ENCODE results near the gene CNNM2.
"Not testable (repeated sequence)": the region's sequence is repeated elsewhere in the genome, so short reads cannot be mapped to it uniquely, and the experiment has no call there.

Gene CNNM2

DNA sequence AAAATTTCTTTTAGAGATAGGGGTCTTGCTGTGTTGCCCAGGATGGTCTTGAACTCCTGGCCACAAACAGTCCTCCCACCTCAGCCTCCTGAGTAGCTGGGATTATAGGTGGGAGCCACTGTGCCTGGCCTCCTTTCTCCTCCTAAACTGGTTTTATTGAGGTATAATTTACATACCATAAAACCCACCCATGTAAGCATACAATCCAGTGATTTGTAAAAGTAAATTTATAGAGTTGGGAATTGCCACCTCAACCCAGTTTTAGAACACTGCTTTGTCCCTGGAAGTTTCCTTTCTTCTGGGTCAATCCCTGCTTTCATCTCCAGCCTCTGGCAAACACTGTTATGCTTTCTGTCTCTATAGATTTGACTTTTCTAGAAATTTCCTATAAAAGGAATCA is 49.0 kb downstream of the CNNM2 start:
- no peak for DNase-seq (ENCODE audit: low read depth in 2 of 2)

DNA sequence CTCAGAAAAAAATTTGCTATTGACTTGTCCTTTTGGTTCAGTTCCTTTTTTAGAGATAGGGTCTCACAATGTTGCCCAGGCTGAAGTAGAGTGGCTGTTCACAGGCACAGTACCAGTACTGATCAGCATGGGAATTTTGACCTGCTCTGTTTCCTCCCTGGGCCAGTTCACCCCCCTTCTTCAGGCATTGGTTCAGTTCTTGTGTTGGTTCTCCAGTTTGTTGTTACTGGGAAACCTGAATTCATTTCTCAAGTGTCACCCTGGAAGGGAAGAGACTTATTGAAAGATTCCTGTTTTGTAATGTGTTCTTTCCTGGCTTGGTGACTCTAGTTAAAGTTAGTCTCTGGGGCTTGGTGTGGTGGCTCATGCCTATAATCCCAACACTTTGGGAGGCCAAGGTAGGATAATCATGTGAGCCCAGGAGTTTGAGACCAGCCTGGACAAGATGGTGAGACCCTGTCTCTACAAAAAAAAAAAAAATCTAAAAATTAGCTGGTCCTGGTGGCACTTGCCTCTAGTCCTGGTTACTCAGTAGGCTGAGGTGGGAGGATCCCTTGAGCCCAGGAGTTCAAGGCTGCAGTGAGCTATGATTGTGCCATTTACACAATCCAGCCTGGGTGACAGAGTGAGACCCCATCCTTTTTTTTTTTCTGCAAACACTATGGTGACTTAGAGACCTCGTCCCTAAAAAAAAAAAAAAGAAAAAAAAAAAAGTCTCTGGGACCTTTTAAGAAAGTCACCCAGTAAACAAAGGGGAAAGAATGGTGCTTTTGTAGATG is 52.7 kb downstream of the CNNM2 start:
- no peak for DNase-seq (ENCODE audit: low read depth in 2 of 2)

DNA sequence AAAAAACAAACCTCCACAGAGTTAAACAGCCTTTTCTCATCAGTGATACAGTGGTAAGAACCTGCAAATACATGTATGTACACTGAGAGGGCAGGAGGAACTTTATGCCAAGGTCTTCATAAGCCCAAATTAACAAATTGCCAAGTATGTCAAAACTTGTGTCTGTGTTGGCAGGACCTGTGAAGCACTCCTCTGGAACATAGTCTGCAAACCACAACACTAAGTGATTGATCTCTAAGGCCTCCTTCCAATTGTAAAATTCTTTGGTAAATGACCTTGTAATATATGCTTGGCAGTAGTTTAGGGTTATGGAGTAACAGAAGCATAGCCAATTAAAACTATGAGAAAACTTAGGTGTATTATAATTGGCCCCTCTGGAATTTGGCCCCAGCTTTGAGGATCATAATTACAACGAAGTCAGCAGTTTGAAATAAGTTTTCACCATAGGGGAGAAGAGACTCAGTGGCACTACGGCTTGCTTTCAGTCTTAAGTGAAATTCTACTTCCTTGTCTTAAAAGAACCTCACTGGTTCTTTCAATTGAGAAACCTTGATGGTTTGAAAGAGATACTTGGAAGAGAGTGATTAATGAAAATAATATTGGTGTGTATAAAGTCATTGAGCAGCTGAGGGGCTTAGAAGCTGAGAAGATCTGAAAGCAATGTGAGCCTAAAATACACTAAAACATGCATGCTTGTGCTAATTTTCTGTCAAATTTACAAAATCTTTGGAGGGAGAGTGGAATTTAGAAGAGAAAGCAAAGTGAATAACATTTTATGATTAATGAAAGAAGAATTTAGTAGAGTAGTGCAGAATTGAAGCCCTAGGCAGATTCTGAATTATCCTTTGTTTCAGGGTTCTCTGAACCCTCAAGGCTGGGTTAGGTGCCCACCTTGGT is 57.6 kb downstream of the CNNM2 start:
- DNase-seq (ENCODE audit: low read depth in 2 of 2), result no peak

DNA sequence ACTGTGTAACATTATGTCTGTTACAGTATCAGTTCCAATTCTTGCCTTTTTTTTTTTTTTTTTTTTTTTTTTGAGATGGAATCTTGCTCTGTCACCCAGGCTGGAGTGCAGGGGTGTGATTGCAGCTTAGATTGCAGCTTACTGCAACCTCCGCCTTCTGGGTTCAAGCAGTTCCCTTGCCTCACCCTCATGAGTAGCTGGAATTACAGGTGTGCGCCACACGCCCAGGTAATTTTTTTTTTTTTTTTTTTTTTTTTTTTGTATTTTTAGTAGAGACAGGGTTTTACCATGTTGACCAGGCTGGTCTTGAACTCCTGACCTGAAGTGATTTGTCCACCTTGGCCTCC is 58.3 kb downstream of the CNNM2 start:
- DNase-seq (ENCODE audit: low read depth in 2 of 2), result not testable (repeated sequence)

DNA sequence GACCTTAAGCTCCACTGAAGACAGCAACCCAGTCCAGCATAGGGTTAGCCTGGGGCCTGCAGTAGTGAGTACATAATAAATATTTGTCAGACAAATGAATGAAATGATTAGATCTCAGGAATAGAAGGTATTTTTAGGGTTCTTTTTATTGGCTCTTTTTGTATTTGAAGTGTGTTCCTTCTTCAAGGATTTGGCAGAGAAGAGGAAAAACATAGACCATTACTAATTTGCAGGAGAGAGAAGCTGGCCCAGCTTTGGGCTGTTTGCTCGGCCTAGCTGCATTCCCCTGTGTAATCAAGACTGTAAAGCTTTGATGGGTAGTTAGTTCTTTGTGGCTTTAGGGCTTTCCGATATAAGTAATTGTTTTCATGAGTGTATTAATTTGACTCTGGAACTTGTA is 64.2 kb downstream of the CNNM2 start:
- no peak for DNase-seq (ENCODE audit: low read depth in 2 of 2)

DNA sequence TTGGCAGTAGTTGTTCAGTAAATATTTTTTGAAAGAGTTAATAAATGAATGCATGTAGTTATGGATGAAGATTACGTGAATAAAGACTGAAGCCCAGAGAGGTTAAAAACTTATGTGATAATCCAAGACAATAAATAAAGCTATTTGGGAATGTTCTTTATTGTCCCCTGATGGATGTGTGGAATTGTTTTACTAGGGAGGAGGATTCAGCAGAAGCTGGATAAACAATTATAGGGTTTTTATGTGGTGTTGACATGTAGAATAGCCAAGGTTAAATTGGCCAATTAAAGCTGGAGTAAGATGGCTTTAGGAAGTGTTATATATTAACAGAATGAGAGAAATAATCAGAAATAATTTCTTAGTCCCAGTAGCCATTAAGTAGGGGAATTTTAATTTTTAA is 66.0 kb downstream of the CNNM2 start:
- no peak for DNase-seq (ENCODE audit: low read depth in 2 of 2)

DNA sequence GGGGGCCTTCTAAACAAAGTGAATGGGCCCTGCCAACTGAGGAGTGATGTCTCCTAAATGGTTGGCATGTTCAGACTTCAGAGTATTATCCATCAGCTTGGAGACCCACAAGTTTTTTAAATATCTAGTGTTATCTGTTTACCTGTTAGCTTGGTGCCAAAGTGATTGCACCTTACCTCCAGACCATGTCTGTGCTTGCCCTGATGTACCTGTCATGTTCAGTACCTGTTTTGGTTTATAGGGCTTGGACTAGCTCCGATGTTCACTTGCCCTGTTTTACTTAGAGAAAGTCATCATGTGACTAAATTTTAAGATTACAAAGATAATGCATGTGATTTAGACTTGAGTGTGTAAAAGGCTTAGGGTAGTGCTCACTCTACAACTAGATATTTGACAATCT is 67.7 kb downstream of the CNNM2 start:
- no peak for DNase-seq (ENCODE audit: low read depth in 2 of 2)

DNA sequence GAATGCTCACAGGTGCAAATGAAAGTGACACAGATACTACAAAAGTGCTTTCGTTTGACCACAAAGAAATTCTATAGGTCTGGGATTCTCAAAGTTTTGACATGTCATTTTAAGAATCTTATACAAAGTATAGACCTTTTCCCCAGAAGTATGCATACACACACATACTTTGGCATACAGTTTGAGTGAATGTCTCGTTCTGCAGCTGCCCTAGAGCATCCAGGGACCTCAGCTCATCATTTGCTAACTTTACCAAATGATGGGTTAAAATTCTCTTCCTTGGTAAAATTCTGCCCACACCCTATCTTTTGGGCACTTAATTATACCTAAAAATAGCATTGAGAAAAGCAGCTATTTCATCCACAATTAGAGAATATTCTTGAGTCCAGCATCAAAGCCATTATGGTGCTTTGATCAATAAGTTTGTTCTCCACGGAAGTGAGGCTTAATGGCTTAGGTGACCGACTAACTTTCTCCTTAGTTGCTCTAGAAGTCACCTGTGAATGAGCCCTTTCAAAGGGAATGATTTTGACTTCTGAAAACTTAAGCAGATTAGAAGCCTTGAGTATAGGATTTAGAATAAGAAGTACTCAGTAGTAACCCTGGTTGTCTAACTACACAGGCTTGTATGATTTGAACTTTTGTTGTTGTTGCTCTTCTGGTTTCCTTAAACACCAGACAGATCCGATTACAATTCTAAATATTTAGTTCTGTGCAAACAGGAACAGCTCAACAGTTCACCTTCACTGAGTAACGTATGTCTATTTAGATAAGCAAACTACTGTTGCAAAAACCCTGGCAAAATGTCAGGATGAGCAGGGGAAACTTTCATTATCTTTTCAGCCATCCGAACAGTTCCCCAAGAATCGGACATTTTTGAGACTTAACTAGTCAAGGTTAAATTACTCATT is 70.6 kb downstream of the CNNM2 start:
- no peak for DNase-seq (ENCODE audit: low read depth in 2 of 2)

DNA sequence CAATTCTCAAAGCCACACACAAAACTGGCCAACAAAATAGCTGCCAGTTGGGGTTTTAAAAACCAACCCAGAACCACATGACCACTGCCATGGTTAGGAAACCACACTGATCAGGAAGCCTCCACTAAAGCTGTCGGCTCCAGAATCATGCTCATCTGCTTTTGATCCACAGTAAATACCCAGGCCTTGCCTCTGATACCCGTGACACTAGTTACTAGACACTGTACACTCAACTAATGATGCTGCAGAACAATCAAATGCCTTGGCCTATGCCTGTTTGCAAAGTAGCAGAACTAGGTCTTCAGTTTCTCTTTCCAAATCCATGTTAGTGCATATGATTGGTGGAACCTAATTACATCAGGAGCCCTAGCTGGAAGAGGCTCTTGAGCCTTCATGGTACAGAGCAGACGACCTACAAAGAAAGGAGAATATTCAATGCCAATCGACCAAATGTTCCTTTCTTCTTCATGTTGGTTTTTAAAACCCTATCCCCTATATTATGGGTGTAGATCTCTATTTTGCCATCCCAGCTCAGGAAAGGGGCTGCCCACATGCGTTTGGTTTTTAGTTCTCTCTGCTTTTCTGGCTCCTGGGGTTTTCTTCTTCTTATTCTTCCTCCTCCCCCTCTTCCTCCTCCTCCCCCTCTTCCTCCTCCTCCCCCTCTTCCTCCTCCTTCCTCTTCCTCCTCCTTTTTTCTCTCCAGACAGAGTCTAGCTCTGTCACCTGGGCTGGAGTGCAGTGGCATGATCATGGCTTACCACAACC is 76.6 kb downstream of the CNNM2 start:
- DNase-seq (ENCODE audit: low read depth in 2 of 2), result no peak

DNA sequence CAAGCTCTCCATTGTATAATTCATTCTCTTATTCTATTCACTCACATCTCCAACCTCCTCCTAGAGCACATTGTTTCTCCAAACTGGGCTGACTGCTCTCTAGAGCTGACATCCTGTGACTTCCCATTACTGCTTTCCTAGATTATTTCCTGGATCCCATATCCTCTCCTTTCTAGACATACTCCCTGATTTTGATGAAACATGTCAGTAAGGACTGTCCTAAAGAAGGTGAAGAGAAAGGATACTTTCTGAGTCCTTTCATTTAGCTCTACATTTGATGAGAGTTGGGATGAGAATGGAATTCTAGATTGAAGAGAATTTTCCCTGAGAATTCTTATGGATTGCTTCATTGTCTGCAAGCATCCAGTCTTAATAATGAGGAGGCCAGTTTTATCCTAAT is 78.8 kb downstream of the CNNM2 start:
- DNase-seq (ENCODE audit: low read depth in 2 of 2), result no peak

DNA sequence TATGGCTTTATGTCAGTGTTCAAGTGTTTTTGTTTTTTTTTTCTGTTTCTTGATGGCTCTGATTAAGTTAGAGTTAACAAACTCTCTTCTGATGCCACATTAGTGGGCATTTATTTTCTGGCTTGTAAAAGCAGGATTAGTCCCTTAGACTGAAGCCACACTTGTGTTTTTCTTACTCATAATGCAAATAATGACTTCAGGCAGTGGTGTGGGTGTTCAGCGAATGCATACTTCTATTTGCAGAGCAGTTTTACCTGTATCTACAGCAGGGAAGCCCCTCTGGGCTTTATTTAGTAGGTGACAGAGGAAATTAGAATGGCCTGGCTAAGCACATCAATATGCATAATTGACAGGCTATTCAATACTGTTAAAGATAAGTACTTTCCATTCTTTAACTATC is 79.9 kb downstream of the CNNM2 start:
- DNase-seq (ENCODE audit: low read depth in 2 of 2), result no peak

DNA sequence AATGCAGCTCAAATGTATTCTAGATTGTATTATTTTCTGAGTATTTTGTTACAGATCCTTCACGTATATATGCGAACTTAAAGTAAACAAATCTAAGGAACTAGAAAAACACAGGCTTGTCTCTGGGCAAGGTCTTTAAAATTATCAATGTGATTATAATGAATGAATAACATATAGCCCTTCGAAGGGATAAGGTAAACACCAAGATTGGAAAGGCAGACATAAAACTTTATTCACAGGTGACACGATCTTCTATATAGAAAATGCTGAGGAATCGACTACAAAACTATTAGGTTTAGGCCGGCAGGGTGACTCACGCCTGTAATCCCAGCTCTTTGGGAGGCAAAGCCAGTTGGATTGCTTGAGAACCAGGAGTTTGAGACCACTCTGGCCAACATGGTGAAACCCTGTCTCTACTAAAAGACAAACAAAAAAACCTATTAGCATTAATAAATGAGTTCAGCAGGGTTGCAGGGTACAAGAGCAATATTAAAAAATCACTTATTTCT is 80.4 kb downstream of the CNNM2 start:
- DNase-seq (ENCODE audit: low read depth in 2 of 2), result no peak

DNA sequence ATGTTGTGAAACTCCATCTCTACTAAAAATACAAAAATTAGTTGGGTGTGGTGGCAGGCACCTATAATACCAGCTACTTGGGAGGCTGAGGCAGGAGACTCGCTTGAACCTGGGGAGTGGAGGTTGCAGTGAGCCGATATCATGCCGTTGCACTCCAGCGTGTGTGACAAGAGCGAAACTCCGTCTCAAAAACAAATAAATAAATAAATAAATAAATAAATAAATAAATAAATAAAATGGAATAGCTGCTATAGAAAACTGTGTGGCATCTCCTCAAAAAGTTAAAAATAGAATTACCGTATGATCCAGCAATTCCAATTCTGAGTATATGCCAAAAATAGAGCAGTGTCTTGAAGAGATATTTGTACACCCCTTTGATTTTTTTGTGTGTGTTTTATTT is 82.0 kb downstream of the CNNM2 start:
- not testable (repeated sequence) for DNase-seq (ENCODE audit: low read depth in 2 of 2)

DNA sequence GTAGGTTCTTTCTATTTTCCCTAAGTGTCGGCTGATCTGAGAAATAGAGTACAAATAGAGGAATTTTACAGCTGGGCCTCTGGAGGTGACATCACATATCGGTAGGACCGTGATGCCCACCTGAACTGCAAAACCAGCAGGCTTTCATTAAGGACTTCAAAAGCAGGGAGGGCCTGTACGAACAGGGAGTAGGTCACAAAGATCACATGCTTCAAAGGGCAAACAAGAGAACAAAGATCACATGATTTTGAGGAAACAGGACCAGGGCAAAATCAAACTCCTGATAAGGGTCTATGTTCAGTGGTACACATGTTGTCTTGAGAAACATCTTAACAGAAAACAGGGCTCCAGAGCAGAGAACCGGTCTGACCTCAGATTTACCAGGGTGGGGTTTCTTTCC is 88.9 kb downstream of the CNNM2 start:
- DNase-seq (ENCODE audit: low read depth in 2 of 2), result no peak

DNA sequence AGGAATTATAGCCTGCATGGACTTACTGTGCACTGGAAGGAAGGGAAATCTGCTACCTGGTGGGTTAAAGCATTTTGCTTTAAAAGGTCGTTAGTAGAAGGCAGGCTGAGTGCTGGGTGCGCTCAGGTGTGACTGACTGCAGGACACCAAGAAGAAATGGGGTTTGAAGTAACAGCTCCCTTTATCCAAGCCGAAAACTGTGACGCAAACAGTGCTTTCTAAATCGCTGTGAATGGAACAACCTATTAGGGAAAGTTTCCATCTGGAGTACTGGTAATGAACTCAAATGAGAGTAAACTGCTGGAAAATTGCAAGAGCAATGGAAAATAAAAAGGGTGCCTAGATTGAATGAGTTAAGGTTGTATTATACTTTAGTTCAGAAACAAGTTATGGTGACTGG is 95.3 kb downstream of the CNNM2 start:
- DNase-seq (ENCODE audit: low read depth in 2 of 2), result no peak

DNA sequence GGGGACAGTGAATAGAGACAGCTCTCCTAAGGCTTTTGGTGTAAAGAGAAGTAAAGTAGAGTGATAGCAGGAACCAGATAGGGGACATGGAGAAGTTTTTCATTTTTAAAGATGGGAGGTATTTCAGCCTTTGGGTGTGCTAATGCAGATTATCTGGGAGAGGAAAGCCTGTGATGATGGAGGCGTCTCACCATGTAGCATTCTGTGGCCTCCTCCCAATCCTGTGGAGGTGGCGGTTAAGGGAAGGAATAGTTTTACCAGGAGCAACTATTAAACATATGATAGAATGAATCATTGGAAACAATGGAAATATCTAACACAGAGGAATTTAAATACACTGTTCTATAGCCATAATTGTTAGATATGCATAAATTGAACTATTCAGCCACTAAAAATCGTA is 101.3 kb downstream of the CNNM2 start:
- DNase-seq (ENCODE audit: low read depth in 2 of 2), result no peak

DNA sequence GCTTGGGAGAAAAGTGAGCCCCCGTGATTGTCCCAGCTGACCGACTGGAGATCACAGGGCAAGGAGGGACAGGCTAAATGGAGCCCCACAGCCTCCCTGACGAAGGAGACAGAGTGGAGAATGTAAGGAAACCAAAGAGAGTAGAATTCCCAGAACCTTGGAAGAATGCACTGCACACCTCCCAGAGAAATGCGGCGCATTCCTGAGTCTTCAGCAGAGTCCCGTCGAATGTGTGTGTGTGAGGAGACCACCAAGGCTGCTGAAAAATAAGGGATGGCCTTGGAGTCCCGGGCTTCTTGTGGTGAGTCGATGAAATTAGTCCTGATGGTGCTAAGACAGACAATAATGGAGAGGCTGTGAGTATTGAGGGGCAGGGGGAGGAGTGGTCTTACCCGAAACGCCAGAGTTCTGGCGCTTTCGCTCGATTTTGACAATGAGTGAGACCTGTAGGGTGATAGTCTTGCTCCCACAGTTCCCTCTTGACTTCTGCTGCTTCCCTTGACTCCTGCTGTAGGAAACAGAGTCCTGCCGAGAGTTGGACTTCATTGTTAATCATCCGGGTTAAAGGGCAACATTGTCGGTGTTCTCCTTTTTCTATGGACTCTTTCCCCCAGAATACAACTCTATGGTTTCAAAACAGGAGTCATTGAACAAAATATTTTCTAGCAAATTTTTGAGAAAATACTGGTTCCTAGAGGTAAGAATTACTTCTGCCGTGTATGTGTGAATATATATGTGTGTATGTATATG is 103.2 kb downstream of the CNNM2 start:
- DNase-seq (ENCODE audit: low read depth in 2 of 2), result no peak

DNA sequence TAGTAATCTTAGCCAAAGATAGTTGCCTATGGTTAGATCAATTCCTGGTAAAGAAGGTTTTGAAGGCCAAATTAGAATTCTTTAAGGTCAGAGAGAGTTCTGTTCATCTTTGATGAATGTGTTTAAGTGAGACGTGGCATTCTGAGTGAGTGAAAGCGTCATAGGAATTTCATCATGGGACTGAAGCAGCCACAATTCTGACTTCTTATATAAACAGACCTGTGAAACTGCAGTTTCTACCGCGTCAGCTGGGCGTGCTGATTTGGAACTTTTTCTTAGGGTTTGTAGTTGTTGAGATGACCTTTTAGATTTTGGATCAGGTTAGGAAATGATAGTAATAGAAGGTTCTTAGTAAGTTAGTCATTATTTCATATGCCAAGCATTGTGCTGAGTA is 103.8 kb downstream of the CNNM2 start:
- DNase-seq (ENCODE audit: low read depth in 2 of 2), result no peak

DNA sequence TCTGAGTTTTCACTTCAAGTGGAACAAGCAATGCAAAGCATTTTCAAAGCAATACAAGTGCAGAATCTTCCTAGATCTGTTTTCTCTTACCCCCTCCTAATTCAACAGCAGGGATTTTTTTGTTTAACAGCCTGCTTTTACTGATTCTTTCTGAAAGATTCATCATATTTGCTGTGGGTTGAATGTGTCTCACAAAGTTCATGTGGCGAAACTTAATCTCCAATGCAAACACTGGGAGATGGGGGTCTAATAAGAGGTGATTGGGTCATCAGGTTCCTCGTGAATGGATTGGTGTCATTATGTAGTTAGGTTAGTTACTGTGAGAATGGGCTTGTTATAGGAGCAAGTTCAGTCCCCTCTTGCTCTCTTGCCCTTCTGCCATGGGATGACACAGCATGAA is 107.6 kb downstream of the CNNM2 start:
- DNase-seq (ENCODE audit: low read depth in 2 of 2), result no peak

DNA sequence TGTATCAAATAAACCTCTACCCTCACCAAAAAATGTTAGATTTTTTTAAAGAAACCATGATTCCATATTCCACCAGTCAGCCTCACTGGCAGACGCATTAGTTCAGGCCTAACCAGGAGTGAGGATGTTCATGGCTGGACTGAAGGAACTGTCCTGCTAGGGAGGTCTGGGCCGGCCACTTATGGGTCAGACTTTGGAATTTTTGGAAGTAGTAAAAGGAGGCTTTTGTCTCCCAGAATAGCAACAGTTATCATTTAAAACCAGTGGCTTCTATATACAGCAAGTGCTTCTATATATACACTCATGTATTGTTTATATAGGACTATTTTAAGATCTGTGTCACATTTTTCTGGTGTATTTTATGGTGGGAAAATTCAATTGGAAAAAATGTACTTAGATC is 120.5 kb downstream of the CNNM2 start:
- DNase-seq (ENCODE audit: low read depth in 2 of 2), result no peak

DNA sequence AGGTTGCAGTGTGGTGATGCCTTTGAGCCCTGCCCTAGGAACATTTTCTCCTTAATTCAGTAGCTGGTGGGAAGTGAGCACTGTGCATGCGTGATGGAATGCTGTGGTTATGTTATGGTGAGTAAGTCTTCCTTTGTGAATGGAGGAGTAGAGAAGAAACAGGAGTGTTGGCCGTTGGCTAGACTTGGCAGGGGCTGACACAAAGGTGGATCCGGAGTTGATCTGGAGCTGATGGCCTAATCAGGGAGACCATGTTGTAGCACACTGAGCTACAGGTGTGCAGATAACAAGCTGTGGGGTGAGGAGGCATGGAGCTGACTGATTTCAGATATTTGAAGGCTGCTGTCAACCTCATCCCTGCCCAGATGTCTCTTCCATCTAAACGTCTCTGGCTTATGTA is 122.3 kb downstream of the CNNM2 start:
- DNase-seq (ENCODE audit: low read depth in 2 of 2), result no peak

Measured in stimulated activated CD8-positive, alpha-beta memory T cell treated with anti-CD3 and anti-CD28 coated beads, Interleukin-7, amount 100 ng/mL, for 4 hours (primary cell).